ENCODE measurements around the gene RBM42.
A peak's percentile ranks its signal among the peaks of the same experiment; 100 is the strongest.
"Not testable (repeated sequence)": the region's sequence is repeated elsewhere in the genome, so short reads cannot be mapped to it uniquely, and the experiment has no call there.

Gene RBM42

GRCh38 chr19:35622750-35623149 is 6.1 kb upstream of the RBM42 start:
- no peak for DNase-seq

DNA sequence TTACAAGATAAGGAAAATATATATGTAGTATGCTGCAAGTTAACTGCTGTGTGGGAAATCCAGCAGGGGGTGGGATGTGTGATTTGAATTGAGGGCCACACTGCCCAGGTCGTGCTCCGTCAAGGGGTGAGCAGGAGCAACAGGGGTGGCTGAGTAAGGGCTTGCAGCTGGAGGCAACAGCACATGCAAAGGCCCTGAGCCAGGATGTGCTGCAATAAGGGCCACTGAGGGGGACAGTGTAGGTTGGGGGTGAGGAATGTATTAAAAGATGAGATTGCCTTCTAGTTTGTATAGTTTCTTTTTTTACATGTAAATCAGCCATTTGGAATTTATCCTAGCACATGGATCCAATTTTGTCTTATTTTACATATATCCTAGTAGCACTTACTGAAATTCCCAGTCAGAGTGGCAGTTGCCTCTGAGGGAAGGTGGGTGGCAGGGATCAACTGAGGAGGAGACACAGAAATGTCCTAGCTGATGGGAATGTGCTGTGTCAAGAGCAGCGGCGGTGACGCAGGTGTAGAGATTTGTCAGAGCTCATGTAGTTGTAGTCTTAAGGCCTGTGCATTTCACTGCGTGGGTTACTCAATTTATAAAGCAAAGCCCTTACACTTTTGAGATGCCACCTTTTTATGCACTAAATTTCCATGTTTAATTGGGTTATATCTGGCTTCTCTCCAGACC is 5.4 kb upstream of the RBM42 start:
- DNase-seq, result no peak

DNA sequence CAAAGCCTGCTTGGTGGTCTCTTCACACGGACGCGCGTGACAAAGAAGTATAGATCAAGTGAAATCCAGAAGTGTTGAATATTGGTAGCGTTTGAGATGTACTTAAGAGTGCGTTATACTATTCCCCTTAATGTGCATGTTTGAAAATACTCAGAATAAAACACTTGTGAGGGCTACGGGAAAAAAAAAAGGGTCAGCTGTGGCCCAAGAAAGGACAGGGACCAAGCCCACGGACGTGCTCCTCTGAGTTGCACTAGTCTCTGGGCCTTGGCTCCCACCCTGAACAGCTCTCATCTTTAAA is 622 bp upstream of the RBM42 start:
- no peak for DNase-seq

GRCh38 chr19:35629332-35629633 is 447 bp downstream of the RBM42 start:
- DNase-seq, result no peak

- no peak for DNase-seq
Measured at GRCh38 chr19:35633727-35634440, 5.0 kb downstream of the RBM42 start.

DNA sequence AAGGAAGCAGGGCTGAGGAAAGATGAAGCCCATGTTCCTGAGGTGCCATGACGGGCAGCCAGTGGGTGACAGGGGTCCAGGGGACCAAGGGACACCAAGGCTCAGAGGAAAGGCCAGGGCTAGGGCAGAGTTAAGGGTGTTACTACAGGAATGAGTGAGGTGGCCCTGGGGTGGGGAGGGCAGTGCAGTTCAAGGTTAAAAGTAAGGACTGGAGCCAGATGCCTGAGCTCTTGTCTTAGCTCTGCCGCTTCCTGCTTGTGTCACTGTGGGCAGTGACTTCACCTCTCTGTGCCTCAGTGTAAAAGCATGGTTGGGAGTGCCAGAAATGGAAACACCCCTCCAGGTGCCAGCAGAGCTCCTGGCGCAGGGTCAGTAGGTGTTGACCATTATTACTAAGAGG is 7.8 kb downstream of the RBM42 start:
- DNase-seq, result no peak

GRCh38 chr19:35637165-35637564 is 8.3 kb downstream of the RBM42 start:
- no peak for DNase-seq

DNA sequence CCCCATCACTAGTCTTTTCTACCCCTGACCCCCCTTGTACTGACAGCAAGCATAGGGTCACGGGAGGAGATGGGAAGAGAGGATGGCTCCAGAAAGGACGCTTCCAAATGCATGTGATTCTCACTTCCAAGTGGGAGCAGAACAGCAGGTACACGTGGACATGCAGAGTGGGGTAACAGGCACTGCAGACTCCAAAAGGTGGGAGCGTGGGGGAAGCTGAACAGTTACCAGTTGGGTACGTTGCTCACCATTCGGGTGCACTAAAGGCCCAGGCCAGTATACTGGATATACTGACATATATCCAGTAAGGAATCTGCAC is 10.4 kb downstream of the RBM42 start:
- DNase-seq, result no peak

DNA sequence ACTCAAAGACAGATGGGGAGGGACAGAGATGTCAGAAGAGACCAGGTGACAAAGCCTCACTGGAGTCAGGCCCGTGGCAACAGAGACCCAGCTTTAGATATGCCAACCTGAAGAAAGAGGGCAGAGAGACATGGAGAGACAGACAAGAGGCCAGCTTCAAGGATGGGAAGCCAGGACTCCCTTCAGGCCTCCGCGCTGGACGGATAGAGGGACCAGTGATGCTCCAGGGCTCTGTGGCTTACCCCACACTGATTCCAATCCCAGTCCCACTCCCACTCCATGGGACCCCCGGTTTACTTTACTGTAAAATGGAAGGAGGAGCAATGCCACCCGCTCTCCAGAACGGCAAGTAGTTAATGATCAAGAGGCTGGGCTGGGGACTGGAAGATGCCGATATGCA is 11.0 kb downstream of the RBM42 start:
- no peak for DNase-seq

- peak; percentile 17 for DNase-seq
Measured at GRCh38 chr19:35641515-35642151, 12.8 kb downstream of the RBM42 start, which contains the start of gene ETV2. ETV2 (plus strand) TSS chr19:35641745; CDS start chr19:35642461, 716 bp downstream.

GRCh38 chr19:35642312-35642711 is 13.5 kb downstream of the RBM42 start:
- DNase-seq, result no peak

DNA sequence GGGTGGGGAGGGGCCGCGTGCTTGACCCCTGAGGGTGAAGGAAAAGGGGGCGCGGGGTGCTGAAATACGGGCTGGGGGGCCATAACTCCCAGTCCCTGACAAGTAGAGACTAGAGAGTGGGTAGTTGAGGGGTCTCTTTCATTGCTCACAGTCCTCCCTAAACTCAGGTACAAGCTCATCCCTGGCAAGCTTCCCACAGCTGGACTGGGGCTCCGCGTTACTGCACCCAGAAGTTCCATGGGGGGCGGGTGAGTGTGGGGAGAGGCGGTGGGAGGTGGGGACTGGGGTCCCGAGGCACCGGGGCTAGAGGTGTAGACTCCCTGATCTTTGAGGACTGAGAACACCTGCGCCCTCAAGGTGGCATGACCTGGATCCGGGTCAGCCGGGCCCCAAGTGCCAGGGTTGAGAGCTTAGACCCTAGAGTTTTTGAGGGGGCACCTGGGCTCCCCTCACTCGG is 14.0 kb downstream of the RBM42 start:
- DNase-seq, result no peak

DNA sequence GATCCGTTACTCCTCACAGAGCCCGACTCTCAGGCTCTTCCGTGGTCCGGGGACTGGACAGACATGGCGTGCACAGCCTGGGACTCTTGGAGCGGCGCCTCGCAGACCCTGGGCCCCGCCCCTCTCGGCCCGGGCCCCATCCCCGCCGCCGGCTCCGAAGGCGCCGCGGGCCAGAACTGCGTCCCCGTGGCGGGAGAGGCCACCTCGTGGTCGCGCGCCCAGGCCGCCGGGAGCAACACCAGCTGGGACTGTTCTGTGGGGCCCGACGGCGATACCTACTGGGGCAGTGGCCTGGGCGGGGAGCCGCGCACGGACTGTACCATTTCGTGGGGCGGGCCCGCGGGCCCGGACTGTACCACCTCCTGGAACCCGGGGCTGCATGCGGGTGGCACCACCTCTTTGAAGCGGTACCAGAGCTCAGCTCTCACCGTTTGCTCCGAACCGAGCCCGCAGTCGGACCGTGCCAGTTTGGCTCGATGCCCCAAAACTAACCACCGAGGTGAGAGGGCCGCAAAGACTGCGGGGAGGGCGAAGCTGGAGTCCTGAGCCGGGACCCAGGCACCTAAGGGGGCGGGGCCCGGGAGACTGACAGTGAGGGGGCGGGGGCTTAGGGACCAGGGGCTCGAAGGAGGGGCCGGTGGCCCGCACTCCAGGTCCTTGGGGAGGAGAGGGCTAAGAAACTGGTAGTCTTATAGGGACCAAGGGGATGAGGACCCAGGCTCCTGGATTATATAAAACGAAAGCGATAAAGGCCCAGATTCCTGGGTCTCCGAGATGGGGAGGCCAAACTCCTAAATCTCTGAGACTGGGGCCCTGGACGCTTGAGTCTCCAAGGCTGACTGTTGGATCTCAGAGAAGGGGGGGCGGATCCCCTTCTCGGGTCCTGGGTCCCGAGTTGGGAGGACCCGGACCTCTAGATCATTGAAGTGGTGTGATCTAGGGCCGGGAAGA is 14.7 kb downstream of the RBM42 start:
- DNase-seq, result peak; percentile 82

DNA sequence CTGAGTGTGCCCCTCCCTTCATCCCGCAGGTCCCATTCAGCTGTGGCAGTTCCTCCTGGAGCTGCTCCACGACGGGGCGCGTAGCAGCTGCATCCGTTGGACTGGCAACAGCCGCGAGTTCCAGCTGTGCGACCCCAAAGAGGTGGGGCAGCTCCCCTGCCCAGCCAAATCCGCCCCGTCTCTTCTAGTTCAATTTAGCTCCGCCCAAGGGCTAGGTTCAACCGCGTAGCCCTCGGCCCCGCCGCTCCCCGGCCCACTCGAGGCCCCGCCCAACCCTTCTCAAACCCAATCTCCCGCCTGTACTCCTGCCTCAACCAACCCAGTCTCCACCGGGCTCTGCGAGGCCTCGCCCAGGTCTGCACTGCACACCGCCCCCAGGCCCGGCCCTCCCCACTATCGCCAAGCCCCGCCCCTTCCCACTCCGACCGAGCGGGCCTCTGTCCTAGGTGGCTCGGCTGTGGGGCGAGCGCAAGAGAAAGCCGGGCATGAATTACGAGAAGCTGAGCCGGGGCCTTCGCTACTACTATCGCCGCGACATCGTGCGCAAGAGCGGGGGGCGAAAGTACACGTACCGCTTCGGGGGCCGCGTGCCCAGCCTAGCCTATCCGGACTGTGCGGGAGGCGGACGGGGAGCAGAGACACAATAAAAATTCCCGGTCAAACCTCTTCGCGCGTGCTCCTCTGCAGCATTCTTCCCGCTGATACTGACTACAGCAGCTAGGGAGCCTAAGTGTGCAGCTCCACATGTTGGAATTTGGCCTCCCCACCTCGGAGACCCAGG is 15.6 kb downstream of the RBM42 start:
- peak; percentile 96 for DNase-seq

- peak; percentile 46 for DNase-seq
Measured at GRCh38 chr19:35644987-35645679, 16.3 kb downstream of the RBM42 start.

DNA sequence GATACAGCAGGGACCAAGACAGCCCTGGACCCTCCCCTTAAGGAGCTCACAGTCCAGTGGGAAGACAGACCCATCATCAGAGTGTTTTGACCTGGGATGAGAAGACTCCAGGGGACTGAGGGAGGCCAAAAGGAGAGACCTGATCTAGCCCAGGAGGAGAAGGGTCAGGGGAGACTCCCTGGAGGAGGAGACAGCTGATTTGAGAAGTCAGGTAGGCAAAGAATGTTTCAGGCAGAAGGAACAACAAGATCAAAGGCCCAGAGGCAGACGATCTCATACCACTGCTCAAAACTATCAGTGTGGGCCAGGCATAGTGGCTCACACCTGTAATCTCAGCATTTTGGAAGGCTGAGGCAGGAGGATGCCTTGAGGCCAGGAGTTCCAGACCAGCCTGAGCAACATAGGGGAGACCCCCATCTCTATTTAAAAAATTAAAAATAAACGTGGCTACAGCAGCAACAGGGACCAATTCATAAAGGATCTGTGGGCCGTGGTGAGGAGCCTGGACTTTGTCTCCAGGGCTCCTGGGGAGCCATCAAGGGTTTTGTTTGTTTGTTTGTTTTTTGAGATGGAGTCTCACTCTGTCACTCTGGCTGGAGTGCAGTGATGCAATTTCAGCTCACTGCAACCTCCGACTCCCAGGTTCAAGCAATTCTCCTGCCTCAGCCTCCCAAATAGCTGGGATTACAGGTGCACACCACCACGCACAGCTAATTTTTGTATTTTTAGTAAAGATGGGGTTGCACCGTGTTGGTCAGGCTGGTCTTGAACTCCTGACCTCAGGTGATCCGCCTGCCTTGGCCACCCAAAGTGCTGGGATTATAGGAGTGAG is 17.1 kb downstream of the RBM42 start:
- DNase-seq, result no peak

- DNase-seq, result peak; percentile 96
Measured at GRCh38 chr19:35648017-35648961, 19.5 kb downstream of the RBM42 start, which contains the start of gene COX6B1. COX6B1 (plus strand) TSS chr19:35648323; CDS start chr19:35651244, 2,921 bp downstream.

- no peak for DNase-seq
Measured at GRCh38 chr19:35650581-35650980, 21.7 kb downstream of the RBM42 start.

GRCh38 chr19:35654828-35655227 is 26.0 kb downstream of the RBM42 start:
- not testable (repeated sequence) for DNase-seq

DNA sequence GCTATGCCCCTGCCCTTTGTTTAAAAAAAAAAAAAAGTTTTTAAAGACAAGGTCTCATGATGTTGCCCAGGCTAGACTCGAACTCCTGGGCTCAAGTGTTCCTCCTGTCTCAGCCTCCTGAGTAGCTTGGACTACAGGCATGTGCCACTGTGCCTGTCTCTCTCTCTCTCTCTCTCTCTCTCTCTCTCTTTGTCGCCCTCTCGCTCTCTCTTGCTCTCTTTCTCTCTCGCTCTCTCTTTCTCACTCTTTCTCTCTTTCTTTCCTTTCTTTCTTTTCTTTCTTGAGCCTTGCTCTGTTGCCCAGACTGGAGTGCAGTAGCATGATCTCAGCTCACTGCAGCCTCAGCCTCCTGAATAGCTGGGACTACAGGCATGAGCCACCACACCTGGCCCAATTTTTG is 26.8 kb downstream of the RBM42 start:
- no peak for DNase-seq

Data from CD4-positive, alpha-beta T cell treated with Interleukin-4 for 4 hours (primary cell).